ENCODE data around the gene TBC1D7. TPM values are rescaled to one million over a fixed set of nuclear protein-coding genes. Genes with fewer than 3 reads are reported as not detected.

TBC1D7 gene
- total RNA-seq (2012; rRNA removed) (14.3 and 16.4 TPM in 2 replicates), polyA plus RNA-seq (2012; rRNA removed) (17.6 and 22.6 TPM in 2 replicates), Bru-seq, nascent RNA (percentile 59 among the genes with signal in this experiment), BruChase-seq, experiment 1, labeled RNA remaining after a 6-hour chase (percentile 60 among the genes with signal in this experiment), BruChase-seq, experiment 2, labeled RNA remaining after a 2-hour chase (percentile 64 among the genes with signal in this experiment)
- 9.8 and 23.1 TPM in 2 replicates for polyA plus RNA-seq (2012; cell fraction: cytosol; rRNA removed)
- 3.2 and 15.3 TPM in 2 replicates for polyA plus RNA-seq (2012; cell fraction: nucleus; rRNA removed; ENCODE audit: low replicate concordance)
- long read RNA-seq, transcript TBC1D7-204 (8 exons, 1,276 nt): major isoform, 5 of 23 reads
- long read RNA-seq, partial matches to known transcripts: 1 of 23 reads
- long read RNA-seq, other reads (novel, unspliced or antisense): 13 of 23 reads

DNA sequence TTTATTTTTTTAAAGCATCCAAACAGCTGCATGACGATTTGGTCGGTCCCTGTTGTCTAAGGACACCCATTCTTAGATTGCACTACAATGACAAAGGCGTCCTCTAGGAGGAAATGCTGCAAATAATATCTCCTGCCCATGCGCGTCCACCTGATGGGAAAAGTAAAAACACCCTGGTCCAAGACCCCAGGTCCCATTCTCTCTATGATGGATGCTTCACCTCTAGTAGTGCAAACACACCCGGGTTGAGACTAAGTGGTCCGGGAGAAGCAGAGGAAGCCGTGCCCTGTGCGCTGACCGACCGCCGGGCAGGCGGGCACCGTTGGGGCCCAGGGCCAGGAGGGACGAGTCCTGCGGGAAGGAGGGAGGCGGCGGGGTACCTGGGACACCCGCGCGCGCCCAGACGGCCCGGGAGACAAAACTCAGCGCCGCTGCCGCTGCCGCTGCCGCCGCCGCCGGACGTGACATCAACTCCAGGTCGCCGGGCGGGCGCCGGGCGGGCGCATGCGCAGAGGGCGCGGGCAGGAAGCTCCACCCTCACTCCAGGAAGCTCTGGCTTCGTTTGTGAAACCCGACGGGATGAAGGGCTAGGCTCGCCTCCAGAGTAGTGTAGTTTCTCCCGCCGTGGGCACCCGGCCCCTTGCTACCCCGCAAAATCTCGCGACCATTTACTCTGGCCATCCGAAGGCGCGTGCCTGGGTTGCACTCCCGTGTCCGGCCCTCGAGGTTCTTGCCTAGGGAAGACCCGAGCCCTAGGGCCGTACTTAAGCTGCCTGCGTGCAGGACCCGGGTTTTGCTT lies at the start of gene TBC1D7:
TBC1D7 (minus strand) TSS at position 462 of the 799 bp plus-strand sequence. CDS start 1,639 bp downstream, outside the sequence.
- Histone ChIP-seq H3K18ac (ENCODE audit: low read depth, low read length) (peak within 1 kb of the TSS; percentile 18; the same call in 1 of the 2 replicates), H4K20me1 (ENCODE audit: insufficient read depth, low read length) (no peaks in the 10 kb centered on the region), H3K9me1 (ENCODE audit: insufficient read depth, low read length) (no peaks in the 10 kb centered on the region), H3K4ac (ENCODE audit: low read depth, low read length) (peak within 1 kb of the TSS; percentile 92), H3K4me1 (ENCODE audit: control insufficient read depth, insufficient read depth, low read length) (no peaks in the 10 kb centered on the region; the same call in none of the 2 replicates), H3K79me1 (ENCODE audit: low read depth in 1 of 2, low read length in 2 of 2) (peaks cover 4 to 15% of the 10 kb centered on the region in 2 experiments), H4K5ac (ENCODE audit: low read depth, low read length) (peak within 1 kb of the TSS; percentile 96), H3K4me3 (ENCODE audit: insufficient read depth, low read depth, low read length) (peak within 1 kb of the TSS; percentile 87), H2BK20ac (ENCODE audit: low read depth, low read length) (no peak within 1 kb of the TSS), H3K23ac (ENCODE audit: low read depth, low read length) (peak within 1 kb of the TSS; percentile 94), H4K8ac (ENCODE audit: low read depth in 2 of 2, low read length in 2 of 2) (peak within 1 kb of the TSS; percentile 97 to 98), H3K4me2 (ENCODE audit: low read depth, low read length) (peak within 1 kb of the TSS; percentile 92), H4K91ac (ENCODE audit: insufficient read depth, low read depth, low read length) (peak within 1 kb of the TSS; percentile 90), H3K36me3 (ENCODE audit: control insufficient read depth, insufficient read depth, low read length) (peaks cover 4% of the 10 kb centered on the region), H3K56ac (ENCODE audit: extremely low read depth, insufficient read depth, low read length) (peak within 1 kb of the TSS; percentile 81), H2AK9ac (replicated peaks; ENCODE audit: low read depth, low read length, poor library complexity) (peak within 1 kb of the TSS; percentile 76), H2BK120ac (ENCODE audit: low read depth, low read length) (peak within 1 kb of the TSS; percentile 72), H3K9me3 (ENCODE audit: control insufficient read depth, insufficient read depth, low read length) (no peaks in the 10 kb centered on the region), H2BK15ac (ENCODE audit: low read depth, low read length) (peak within 1 kb of the TSS; percentile 80; the same call in 1 of the 3 replicates), H3K9ac (ENCODE audit: low read depth, low read length) (peak within 1 kb of the TSS; percentile 91), H3K27me3 (ENCODE audit: control insufficient read depth, insufficient read depth, low read length) (no peaks in the 10 kb centered on the region), H3K27ac (ENCODE audit: insufficient read depth, low read length) (peak within 1 kb of the TSS; percentile 82), H2AK5ac (ENCODE audit: low read depth, low read length) (peak within 1 kb of the TSS; percentile 48), H3K14ac (replicated peaks; ENCODE audit: low read depth, low read length) (peak within 1 kb of the TSS; percentile 96), H2AFZ (replicated peaks; ENCODE audit: low read length, poor library complexity) (peak within 1 kb of the TSS; percentile 98), H2BK5ac (ENCODE audit: low read depth, low read length, poor library complexity, severe bottlenecking) (peak within 1 kb of the TSS; percentile 78)
- CTCF ChIA-PET: interaction anchor here (0.6 to 1.6 kb wide), 5 partner anchors 14 to 417 kb away, joined by 3 to 7 read pairs (median 3); no protein-coding TSS in a partner anchor
- DNase-seq: peak; percentile 88
- intact Hi-C loops (cut with micrococcal nuclease): loop anchor here (1.0 kb wide), 2 partner anchors 25 to 133 kb away; no protein-coding TSS in a partner anchor
- POLR2A ChIA-PET (ENCODE audit: unreplicated experiment): interaction anchor here (0.5 to 1.2 kb wide), 3 partner anchors 25 to 287 kb away, joined by 3 to 5 read pairs (median 4); partner anchors contain the start of genes NOL7 and SIRT5
- in situ Hi-C loops (cut with MboI; ENCODE audit: low sequenced_read_pairs): no loop called here
- BruUV-seq (replicated peaks): no TSS peak
- WGBS, 2 experiments (ENCODE audit: extremely low coverage in 2 of 2, insufficient read length in 1 of 2): 0% methylated on average over 13 of the region's 63 CpGs; no CpG with 5 or more reads in 1 of the 2 experiments
- dilution Hi-C loops (cut with HindIII; ENCODE audit: low sequenced_read_pairs, unreplicated experiment): no loop called here
- ATAC-seq (ENCODE audit: low read depth): peak; percentile 97
- no peak for TF ChIP-seq MAFK (IDR thresholded peaks at IDR 0.05; ENCODE audit: low read depth, low read length)
- no peak for TF ChIP-seq CEBPB (IDR thresholded peaks at IDR 0.05; ENCODE audit: low read depth, low read length)
- TF ChIP-seq RCOR1 (IDR thresholded peaks at IDR 0.05; ENCODE audit: insufficient replicate concordance, low read length): no peak
- TF ChIP-seq, protein P1, sequence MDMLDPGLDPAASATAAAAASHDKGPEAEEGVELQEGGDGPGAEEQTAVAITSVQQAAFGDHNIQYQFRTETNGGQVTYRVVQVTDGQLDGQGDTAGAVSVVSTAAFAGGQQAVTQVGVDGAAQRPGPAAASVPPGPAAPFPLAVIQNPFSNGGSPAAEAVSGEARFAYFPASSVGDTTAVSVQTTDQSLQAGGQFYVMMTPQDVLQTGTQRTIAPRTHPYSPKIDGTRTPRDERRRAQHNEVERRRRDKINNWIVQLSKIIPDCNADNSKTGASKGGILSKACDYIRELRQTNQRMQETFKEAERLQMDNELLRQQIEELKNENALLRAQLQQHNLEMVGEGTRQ (IDR thresholded peaks at IDR 0.05; ENCODE audit: low read depth, low read length): 0 out of 2 replicates have a peak, but pooled peaks have one; percentile 5
- TF ChIP-seq FOS (IDR thresholded peaks at IDR 0.05; ENCODE audit: low read depth, low read length): no peak
- no peak for TF ChIP-seq CHD1 (IDR thresholded peaks at IDR 0.05; ENCODE audit: low read depth, low read length)
- TF ChIP-seq POLR2A (IDR thresholded peaks at IDR 0.05; ENCODE audit: low read depth, low read length): peak; percentile 73
- TF ChIP-seq MXI1 (IDR thresholded peaks at IDR 0.05; ENCODE audit: borderline replicate concordance, low read depth, low read length): 0 out of 2 replicates have a peak, but pooled peaks have one; percentile 43
- TF ChIP-seq, protein P2, sequence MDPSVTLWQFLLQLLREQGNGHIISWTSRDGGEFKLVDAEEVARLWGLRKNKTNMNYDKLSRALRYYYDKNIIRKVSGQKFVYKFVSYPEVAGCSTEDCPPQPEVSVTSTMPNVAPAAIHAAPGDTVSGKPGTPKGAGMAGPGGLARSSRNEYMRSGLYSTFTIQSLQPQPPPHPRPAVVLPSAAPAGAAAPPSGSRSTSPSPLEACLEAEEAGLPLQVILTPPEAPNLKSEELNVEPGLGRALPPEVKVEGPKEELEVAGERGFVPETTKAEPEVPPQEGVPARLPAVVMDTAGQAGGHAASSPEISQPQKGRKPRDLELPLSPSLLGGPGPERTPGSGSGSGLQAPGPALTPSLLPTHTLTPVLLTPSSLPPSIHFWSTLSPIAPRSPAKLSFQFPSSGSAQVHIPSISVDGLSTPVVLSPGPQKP (IDR thresholded peaks at IDR 0.05; ENCODE audit: borderline replicate concordance, low read depth, low read length): no peak
- TF ChIP-seq, protein P3, sequence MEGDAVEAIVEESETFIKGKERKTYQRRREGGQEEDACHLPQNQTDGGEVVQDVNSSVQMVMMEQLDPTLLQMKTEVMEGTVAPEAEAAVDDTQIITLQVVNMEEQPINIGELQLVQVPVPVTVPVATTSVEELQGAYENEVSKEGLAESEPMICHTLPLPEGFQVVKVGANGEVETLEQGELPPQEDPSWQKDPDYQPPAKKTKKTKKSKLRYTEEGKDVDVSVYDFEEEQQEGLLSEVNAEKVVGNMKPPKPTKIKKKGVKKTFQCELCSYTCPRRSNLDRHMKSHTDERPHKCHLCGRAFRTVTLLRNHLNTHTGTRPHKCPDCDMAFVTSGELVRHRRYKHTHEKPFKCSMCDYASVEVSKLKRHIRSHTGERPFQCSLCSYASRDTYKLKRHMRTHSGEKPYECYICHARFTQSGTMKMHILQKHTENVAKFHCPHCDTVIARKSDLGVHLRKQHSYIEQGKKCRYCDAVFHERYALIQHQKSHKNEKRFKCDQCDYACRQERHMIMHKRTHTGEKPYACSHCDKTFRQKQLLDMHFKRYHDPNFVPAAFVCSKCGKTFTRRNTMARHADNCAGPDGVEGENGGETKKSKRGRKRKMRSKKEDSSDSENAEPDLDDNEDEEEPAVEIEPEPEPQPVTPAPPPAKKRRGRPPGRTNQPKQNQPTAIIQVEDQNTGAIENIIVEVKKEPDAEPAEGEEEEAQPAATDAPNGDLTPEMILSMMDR (conservative IDR thresholded peaks at IDR 0.05; ENCODE audit: low read depth, low read length): no peak; the same call in 1 of the 2 replicates
- no peak; the same call in 1 of the 2 replicates for TF ChIP-seq RAD21 (IDR thresholded peaks at IDR 0.05; ENCODE audit: low read length)
